Loucy (cell line): ENCODE data around the gene IFNA4.
A peak's percentile ranks its signal among the peaks of the same experiment; 100 is the strongest.
"Not testable (repeated sequence)": the region's sequence is repeated elsewhere in the genome, so short reads cannot be mapped to it uniquely, and the experiment has no call there.

Source experiments
- H2AFZ ChIP-seq: fragments of 200-600 bp; sonication (generic); 2 replicates; pipeline ENCODE4 v1.6.0; 2016; ENCODE audit warnings: antibody characterized with exemption, mild to moderate bottlenecking, low read length, moderate library complexity
- H3F3A ChIP-seq: fragments of 200-600 bp; 2 replicates; pipeline ENCODE4 v1.6.0; 2016; ENCODE audit warnings: antibody characterized with exemption, low read depth, mild to moderate bottlenecking
- H3K27me3 ChIP-seq: fragments of 200-600 bp; sonication (generic); 2 replicates; pipeline ENCODE4 v1.6.1; 2014; ENCODE audit warnings: low read length, mild to moderate bottlenecking; ENCODE audit not compliant: insufficient read depth, poor library complexity, severe bottlenecking
- H3K36me3 ChIP-seq: fragments of 200-600 bp; sonication (generic); 2 replicates; pipeline ENCODE4 v1.6.1; 2016; ENCODE audit warnings: low read length; ENCODE audit not compliant: insufficient read depth
- H3K4me1 ChIP-seq: fragments of 200-600 bp; sonication (generic); 2 replicates; pipeline ENCODE4 v1.5.1; 2014; ENCODE audit warnings: low read length, mild to moderate bottlenecking; ENCODE audit not compliant: insufficient read depth, poor library complexity, severe bottlenecking
- H3K4me2 ChIP-seq: fragments of 200-600 bp; sonication (generic); 2 replicates; pipeline ENCODE4 v1.6.0; 2014; ENCODE audit warnings: antibody characterized with exemption, low read length, low read depth, mild to moderate bottlenecking; ENCODE audit not compliant: poor library complexity, severe bottlenecking
- H3K4me3 ChIP-seq: fragments of 200-600 bp; sonication (generic); 2 replicates; pipeline ENCODE4 v1.5.1; 2014; ENCODE audit warnings: low read length, mild to moderate bottlenecking, mixed read lengths; ENCODE audit not compliant: poor library complexity, severe bottlenecking
- H3K79me2 ChIP-seq: fragments of 200-600 bp; sonication (generic); 2 replicates; pipeline ENCODE4 v1.6.1; 2014; ENCODE audit warnings: low read length; ENCODE audit not compliant: insufficient read depth
- H3K9ac ChIP-seq: fragments of 200-600 bp; sonication (generic); 2 replicates; pipeline ENCODE4 v1.6.0; 2014; ENCODE audit warnings: mild to moderate bottlenecking, low read depth, low read length, moderate library complexity; ENCODE audit not compliant: poor library complexity, severe bottlenecking
- H3K9me2 ChIP-seq: fragments of 200-600 bp; sonication (generic); replicated peaks from 2 replicates; pipeline ENCODE4 v1.6.1; 2016; ENCODE audit warnings: low read depth, low read length, mixed read lengths
- H3K9me3 ChIP-seq: fragments of 200-600 bp; sonication (generic); 2 replicates; pipeline ENCODE4 v1.6.1; 2014; ENCODE audit warnings: mild to moderate bottlenecking, antibody characterized with exemption, low read length, low read depth; ENCODE audit not compliant: insufficient read depth
- H4K20me1 ChIP-seq: fragments of 200-600 bp; sonication (generic); 2 replicates; pipeline ENCODE4 v1.6.0; 2014; ENCODE audit warnings: antibody characterized with exemption, low read length, mild to moderate bottlenecking; ENCODE audit not compliant: insufficient read depth, poor library complexity, severe bottlenecking
- EZH2phosphoT487 ChIP-seq: fragments of 200-600 bp; IDR thresholded peaks from 2 replicates; pipeline ENCODE4 v1.6.1; 2018; ENCODE audit warnings: antibody characterized with exemption, mild to moderate bottlenecking, moderate library complexity, borderline replicate concordance
- TF ChIP-seq, protein P1 (sequence below): fragments of 200-600 bp; sonication (generic); conservative IDR thresholded peaks from 2 replicates; pipeline ENCODE4 v1.5.1; 2014; ENCODE audit warnings: mild to moderate bottlenecking, antibody characterized with exemption, low read length

The IFNA4 gene

DNA sequence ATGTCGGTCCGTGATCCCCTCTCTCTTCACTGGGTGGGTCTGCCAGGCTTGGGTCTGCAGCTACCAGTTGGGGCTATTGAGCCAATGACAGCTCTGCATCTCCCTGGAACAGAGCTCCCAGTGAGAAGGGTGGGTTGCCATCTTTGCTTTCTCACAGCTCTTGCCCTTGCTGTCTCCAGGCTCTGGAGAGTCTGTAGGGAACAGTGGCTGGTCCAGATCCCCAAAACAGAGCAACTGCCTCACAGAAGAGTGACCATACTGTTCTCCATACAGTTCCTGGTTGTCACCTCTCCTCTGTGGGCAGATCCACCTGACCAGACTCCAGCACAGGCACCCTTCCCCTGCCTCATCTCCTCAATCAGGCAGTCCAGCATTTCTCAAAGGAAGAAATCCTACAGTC, 45.9 kb upstream of the IFNA4 start:
- no peaks in the 10 kb centered on the region for H3F3A ChIP-seq
- TF ChIP-seq, protein P1, sequence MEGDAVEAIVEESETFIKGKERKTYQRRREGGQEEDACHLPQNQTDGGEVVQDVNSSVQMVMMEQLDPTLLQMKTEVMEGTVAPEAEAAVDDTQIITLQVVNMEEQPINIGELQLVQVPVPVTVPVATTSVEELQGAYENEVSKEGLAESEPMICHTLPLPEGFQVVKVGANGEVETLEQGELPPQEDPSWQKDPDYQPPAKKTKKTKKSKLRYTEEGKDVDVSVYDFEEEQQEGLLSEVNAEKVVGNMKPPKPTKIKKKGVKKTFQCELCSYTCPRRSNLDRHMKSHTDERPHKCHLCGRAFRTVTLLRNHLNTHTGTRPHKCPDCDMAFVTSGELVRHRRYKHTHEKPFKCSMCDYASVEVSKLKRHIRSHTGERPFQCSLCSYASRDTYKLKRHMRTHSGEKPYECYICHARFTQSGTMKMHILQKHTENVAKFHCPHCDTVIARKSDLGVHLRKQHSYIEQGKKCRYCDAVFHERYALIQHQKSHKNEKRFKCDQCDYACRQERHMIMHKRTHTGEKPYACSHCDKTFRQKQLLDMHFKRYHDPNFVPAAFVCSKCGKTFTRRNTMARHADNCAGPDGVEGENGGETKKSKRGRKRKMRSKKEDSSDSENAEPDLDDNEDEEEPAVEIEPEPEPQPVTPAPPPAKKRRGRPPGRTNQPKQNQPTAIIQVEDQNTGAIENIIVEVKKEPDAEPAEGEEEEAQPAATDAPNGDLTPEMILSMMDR = no peak
- no peak for TF ChIP-seq EZH2phosphoT487
- no peaks in the 10 kb centered on the region for H3K27me3 ChIP-seq
- no peaks in the 10 kb centered on the region for H4K20me1 ChIP-seq
- H3K9me2 ChIP-seq = no peaks in the 10 kb centered on the region
- H3K4me2 ChIP-seq = no peak overlapping the region
- H3K79me2 ChIP-seq = no peaks in the 10 kb centered on the region
- H3K9me3 ChIP-seq = no peaks in the 10 kb centered on the region
- peaks cover 10% of the 10 kb centered on the region for H3K4me1 ChIP-seq
- no peak overlapping the region for H2AFZ ChIP-seq
- H3K9ac ChIP-seq = no peak overlapping the region
- no peaks in the 10 kb centered on the region for H3K36me3 ChIP-seq
- no peak overlapping the region for H3K4me3 ChIP-seq

- H2AFZ ChIP-seq = no peak within 1 kb of the TSS
- H3F3A ChIP-seq = no peaks in the 10 kb centered on the region
- TF ChIP-seq, protein P1 = no peak
- no peak for TF ChIP-seq EZH2phosphoT487
- no peaks in the 10 kb centered on the region for H4K20me1 ChIP-seq
- H3K9me2 ChIP-seq = no peaks in the 10 kb centered on the region
- no peaks in the 10 kb centered on the region for H3K4me1 ChIP-seq
- H3K27me3 ChIP-seq = no peaks in the 10 kb centered on the region
- H3K36me3 ChIP-seq = no peaks in the 10 kb centered on the region
- no peaks in the 10 kb centered on the region for H3K79me2 ChIP-seq
- H3K4me3 ChIP-seq = no peak within 1 kb of the TSS
- no peaks in the 10 kb centered on the region for H3K9me3 ChIP-seq
- H3K9ac ChIP-seq = no peak within 1 kb of the TSS
- no peak within 1 kb of the TSS for H3K4me2 ChIP-seq
Measured at GRCh38 chr9:21228122-21228521, 40.7 kb upstream of the IFNA4 start, which contains the start of gene IFNA17. TSS of gene IFNA17 (minus strand) at chr9:21228222. CDS start at chr9:21228173, 49 bp downstream.

DNA sequence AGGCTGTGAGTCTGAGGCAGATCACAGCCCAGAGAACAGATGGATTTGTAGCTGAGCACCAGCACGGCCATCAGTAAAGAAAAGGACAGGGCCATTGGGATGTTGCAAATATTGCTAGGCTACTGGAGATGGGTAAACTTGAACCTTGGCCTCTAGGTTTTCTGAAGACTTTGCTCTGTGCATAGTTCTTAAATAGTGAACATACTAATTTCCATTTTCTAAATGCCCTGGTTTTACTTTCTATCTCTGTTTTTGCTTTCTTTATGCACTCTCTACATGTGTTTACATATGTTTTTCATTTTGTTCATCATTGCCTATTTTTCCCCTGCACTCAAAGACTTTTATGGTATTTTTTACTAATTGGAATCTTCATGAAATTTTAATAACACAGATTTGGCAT, 29.8 kb upstream of the IFNA4 start, which contains the start of gene IFNA16:
Gene IFNA16 (minus strand): TSS at position 101 of the 400 bp plus-strand sequence. CDS start 6 bp downstream, at position 95.
- H4K20me1 ChIP-seq, H3K27me3 ChIP-seq, H3K9me3 ChIP-seq, H3F3A ChIP-seq, H2AFZ ChIP-seq, H3K36me3 ChIP-seq, H3K4me1 ChIP-seq, H3K4me3 ChIP-seq, H3K9ac ChIP-seq, H3K4me2 ChIP-seq, H3K79me2 ChIP-seq, H3K9me2 ChIP-seq: not testable (repeated sequence)

- H3K9me2 ChIP-seq, H3K4me1 ChIP-seq, H3K9ac ChIP-seq, H4K20me1 ChIP-seq, H3K4me3 ChIP-seq, H3F3A ChIP-seq, H3K4me2 ChIP-seq, H3K9me3 ChIP-seq, H3K27me3 ChIP-seq, H3K36me3 ChIP-seq, H3K79me2 ChIP-seq: not testable (repeated sequence)
- peak overlapping the region; percentile 88 for H2AFZ ChIP-seq
- TF ChIP-seq, protein P1 = peak; percentile 61
Measured at GRCh38 chr9:21213411-21214326, 26.3 kb upstream of the IFNA4 start.

GRCh38 chr9:21212160-21212559, 24.8 kb upstream of the IFNA4 start:
- H2AFZ ChIP-seq, H3K9ac ChIP-seq, H3K9me3 ChIP-seq, H3K4me3 ChIP-seq, H3K27me3 ChIP-seq, H3K9me2 ChIP-seq, H3K4me1 ChIP-seq, H3K79me2 ChIP-seq, H3K4me2 ChIP-seq, H4K20me1 ChIP-seq, H3F3A ChIP-seq, H3K36me3 ChIP-seq: not testable (repeated sequence)
